Right atrium auricular region (tissue), 2 donors: ENCODE measurements around the gene LCN10. TPM values are rescaled to one million over a fixed set of nuclear protein-coding genes. Genes with fewer than 3 reads are reported as not detected.

Experiments used
- DNase-seq: peaks from one replicate; pipeline ENCODE4 v3.0.0-alpha.2; 2019; ENCODE audit warnings: low spot score
- H3K27ac ChIP-seq, 2 donors: fragments of 200-600 bp; sonication (generic); 1 replicate in 1 of 2; 2 replicates in 1 of 2; pipeline ENCODE4 v1.5.1; 2016 to 2019
- H3K27me3 ChIP-seq, 2 donors: fragments of 200-600 bp; sonication (generic); one replicate each; pipeline versions ENCODE4 v1.5.1 to v1.6.0; 2017 to 2019
- H3K36me3 ChIP-seq: fragments of 200-600 bp; sonication (generic); one replicate; pipeline ENCODE4 v1.5.1; 2016
- H3K4me1 ChIP-seq, 2 donors: fragments of 200-600 bp; sonication (generic); one replicate each; pipeline versions ENCODE4 v1.5.1 to v1.6.0; 2017 to 2019
- H3K4me3 ChIP-seq, 2 donors: fragments of 200-600 bp; sonication (generic); 1 replicate in 1 of 2; 2 replicates in 1 of 2; pipeline ENCODE4 v1.5.1; 2017 to 2019; ENCODE audit warnings: mild to moderate bottlenecking in 1 of 2, moderate library complexity in 1 of 2
- H3K9me3 ChIP-seq, 2 donors: fragments of 200-600 bp; sonication (generic); one replicate each; pipeline ENCODE4 v1.5.1; 2019
- microRNA-seq, 2 donors: library from miRNA; unstranded; fragments of <30 nt; microRNA quantifications; one replicate each; pipeline ENCODE4, GENCODE V29; 2016 to 2017; ENCODE audit warnings: borderline number of aligned reads in 2 of 2, borderline replicate concordance in 1 of 2
- total RNA-seq, 2 donors: library from RNA; depleted of rRNA; stranded (reverse); fragments of >200 nt; gene quantifications; one replicate each; pipeline ENCODE4 v1.1.0, GENCODE V29; 2016
- TF ChIP-seq, protein P1 (sequence below), 2 donors: fragments of 200-600 bp; sonication (generic); IDR thresholded peaks; one replicate each; pipeline ENCODE4 v1.5.1; 2019; ENCODE audit warnings: antibody characterized with exemption in 2 of 2

The LCN10 gene
- total RNA-seq, 2 donors from 2014 or later, result 4.5 to 8.8 TPM

DNA sequence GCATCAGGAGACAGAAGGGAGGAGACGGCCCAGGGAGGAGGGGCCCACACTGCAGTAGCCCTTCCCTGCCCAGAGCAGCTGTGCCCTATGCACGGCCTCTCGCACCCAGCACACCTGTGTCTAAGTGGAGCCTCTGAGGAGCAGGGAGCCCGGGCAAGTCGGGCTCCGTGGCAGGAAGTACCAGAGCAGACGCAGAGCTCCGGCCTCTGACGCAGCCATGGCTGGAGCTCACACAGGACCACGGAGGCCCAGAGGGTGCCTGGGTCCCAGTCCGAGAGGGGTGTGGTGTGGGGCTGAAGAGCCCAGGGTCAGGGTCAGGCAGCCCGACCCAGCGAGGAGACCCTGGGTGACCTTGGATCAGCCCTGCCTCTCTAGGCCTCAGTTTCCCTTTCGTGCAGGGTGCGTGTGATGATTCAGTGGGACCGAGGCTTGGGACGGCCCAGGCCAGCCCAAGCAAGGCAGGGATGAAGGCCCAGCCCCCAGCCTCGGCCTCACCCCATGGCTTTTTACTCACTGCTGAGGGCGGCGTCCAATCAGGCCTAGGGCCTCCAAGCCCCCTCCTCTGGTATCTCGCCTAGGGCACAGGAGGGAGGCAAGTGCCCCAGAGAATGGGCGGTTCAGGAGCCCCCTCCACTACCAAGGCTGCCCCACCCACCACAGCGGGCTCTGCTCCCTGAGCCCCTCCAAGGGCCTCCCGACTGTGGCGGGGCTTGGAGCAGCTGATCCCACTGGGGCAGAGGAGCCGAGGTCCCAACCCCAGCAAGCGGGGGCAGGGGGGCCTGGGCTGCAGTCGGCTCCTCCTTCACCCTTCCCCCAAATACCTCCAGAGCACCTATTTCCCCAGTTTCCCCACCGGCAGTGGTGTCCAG lies 51.2 kb downstream of the LCN10 start:
- Histone ChIP-seq H3K4me3 (no peak overlapping the region), H3K27me3 (no peaks in the 10 kb centered on the region), H3K36me3 (no peaks in the 10 kb centered on the region), H3K4me1 (peaks cover 0 to 63% of the 10 kb centered on the region in 2 donors), H3K27ac (peak overlapping the region; percentile 84 to 95), H3K9me3 (no peaks in the 10 kb centered on the region)
- DNase-seq, result no peak
- TF ChIP-seq, protein P1, sequence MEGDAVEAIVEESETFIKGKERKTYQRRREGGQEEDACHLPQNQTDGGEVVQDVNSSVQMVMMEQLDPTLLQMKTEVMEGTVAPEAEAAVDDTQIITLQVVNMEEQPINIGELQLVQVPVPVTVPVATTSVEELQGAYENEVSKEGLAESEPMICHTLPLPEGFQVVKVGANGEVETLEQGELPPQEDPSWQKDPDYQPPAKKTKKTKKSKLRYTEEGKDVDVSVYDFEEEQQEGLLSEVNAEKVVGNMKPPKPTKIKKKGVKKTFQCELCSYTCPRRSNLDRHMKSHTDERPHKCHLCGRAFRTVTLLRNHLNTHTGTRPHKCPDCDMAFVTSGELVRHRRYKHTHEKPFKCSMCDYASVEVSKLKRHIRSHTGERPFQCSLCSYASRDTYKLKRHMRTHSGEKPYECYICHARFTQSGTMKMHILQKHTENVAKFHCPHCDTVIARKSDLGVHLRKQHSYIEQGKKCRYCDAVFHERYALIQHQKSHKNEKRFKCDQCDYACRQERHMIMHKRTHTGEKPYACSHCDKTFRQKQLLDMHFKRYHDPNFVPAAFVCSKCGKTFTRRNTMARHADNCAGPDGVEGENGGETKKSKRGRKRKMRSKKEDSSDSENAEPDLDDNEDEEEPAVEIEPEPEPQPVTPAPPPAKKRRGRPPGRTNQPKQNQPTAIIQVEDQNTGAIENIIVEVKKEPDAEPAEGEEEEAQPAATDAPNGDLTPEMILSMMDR (IDR thresholded peaks at IDR 0.05), result no peak

DNA sequence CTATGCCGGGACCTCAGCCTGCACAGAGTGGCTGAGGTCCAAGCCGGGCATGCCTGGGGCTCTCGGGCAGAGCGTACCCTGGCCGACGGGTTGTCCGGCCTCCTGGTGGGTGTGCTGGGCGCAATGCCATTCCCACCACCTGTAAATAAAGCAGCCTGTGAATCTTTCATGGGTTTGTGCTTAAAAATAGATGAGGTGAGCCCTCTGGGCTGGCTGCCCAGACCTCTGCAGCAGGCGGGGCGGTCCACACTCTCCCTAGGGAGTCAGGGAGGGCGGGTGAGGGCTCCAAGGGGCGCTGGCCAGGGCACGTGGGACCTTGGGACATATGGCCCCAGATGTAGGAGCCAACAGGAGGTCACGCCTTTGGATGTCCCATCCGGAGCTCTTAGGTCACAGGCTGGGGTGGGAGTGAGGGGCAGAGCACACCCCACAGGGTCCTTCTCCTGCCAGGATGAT lies 51.9 kb downstream of the LCN10 start:
- Histone ChIP-seq H3K36me3 (no peaks in the 10 kb centered on the region), H3K4me1 (peaks cover 0 to 70% of the 10 kb centered on the region in 2 donors), H3K4me3 (no peak overlapping the region), H3K9me3 (no peaks in the 10 kb centered on the region), H3K27me3 (no peaks in the 10 kb centered on the region), H3K27ac (peak overlapping the region; percentile 84 to 95)
- TF ChIP-seq, protein P1 (IDR thresholded peaks at IDR 0.05), result no peak
- DNase-seq, result no peak

DNA sequence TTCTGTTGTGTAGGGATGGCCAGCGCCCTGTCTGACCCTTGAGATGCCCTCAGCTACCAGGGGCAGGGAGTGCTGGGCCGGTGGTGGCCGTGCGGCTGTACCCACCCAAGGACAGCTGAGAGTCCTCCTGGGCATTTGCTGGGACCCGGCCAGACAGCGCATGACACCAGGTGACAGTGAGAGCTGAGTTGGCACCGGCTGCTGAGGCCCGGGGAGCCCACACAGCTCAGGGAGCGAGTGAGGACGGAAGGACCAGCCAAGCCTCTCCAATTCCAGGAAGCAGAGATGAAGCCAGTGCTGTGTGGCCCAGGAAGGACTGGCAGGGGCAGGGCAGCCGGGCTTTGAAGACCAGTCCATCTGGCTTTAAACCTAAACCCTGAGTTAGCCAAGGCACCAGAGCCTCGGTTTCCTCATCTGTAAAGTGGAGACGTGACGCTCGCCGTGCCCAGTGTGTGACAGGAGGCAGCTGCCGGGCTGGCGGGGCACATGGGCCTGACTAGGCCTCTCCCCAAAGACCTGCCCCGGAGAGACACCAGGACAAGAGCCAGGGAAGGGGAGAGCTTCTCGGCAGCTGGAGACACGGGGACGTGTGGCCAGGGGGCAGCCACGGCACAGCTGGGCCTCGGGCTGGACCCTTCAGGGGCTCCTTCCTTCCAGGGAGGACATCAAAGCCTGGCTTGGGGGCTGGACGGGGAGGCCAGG lies 52.5 kb downstream of the LCN10 start:
- Histone ChIP-seq H3K27ac (peak overlapping the region; percentile 84 to 95), H3K27me3 (no peaks in the 10 kb centered on the region), H3K36me3 (no peaks in the 10 kb centered on the region), H3K9me3 (no peaks in the 10 kb centered on the region), H3K4me3 (no peak overlapping the region), H3K4me1 (peaks cover 0 to 74% of the 10 kb centered on the region in 2 donors)
- TF ChIP-seq, protein P1 (IDR thresholded peaks at IDR 0.05), result no peak
- peak; percentile 80 for DNase-seq

DNA sequence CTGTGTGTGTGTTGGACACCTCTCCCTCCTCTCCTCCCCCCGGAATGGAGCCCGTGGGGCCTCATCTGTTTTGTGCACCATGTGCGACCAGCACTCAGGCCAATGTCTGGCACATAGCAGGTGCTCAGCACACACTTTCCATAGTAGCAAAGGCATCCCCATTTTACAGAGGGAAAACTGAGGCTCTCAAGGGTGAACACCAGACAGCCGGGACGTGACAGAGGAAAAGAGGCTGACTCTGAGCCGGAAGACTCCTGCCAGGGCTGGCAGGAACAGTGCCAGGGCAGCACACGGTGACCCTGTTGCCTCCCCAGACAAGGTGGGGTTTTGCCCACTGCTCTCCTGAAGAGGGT lies 53.7 kb downstream of the LCN10 start:
- Histone ChIP-seq H3K27me3 (no peaks in the 10 kb centered on the region), H3K4me1 (peaks cover 0 to 76% of the 10 kb centered on the region in 2 donors), H3K27ac (peak overlapping the region; percentile 84 to 95), H3K9me3 (no peaks in the 10 kb centered on the region), H3K4me3 (no peak overlapping the region), H3K36me3 (no peaks in the 10 kb centered on the region)
- DNase-seq, result no peak
- TF ChIP-seq, protein P1 (IDR thresholded peaks at IDR 0.05), result no peak

DNA sequence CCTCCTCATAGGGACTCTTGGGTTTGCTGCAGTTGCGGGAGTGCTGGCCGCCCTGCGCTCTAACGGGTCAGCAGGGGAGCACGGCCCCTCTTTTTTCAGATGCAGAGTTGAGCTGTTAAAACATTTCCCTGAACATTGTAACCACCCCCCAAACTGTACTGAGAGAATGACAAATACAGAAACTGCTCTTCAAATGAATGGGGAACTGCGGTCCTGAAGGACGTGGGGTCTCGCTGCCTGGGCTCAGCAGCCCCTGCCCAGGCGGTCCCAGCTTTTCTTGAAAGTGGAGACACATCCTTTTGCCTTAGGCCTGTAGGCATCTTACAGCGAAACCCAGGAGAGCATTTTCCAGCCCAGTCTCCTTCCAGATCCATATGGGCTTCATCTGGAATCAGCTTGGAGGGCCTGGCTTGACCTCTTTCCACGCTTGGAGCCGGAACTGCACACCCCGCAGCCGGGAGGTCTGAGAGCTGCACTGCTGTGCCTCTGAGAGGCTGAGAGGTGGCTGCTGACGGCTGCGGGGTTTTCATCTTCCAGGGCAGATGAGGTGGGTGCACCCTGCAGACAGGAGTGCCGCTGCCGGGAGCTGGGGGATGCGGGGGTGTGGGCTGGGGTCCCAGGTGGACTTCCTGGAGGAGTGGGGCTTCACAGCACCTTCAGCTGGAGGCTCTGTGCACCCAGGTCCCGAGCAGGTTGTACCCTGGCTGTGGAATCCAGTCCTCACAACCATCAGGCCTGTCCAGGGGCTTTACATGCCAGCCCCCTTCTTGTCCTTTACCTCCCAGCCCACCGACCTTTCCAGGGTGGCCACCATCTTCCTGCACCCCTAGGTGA lies 54.2 kb downstream of the LCN10 start:
- TF ChIP-seq, protein P1 (IDR thresholded peaks at IDR 0.05), result no peak
- Histone ChIP-seq H3K27ac (peak overlapping the region; percentile 84 to 95), H3K4me3 (no peak overlapping the region), H3K36me3 (no peaks in the 10 kb centered on the region), H3K27me3 (no peaks in the 10 kb centered on the region), H3K4me1 (peaks cover 0 to 77% of the 10 kb centered on the region in 2 donors), H3K9me3 (no peaks in the 10 kb centered on the region)
- no peak for DNase-seq

Small RNAs within 50 kb of the gene (microRNA-seq; reads per million reads assigned to microRNA genes)
- 0 reads per million in 2 donors for gene MIR6722

Other genes with a start within 250 kb of the LCN10 start
- gene NOTCH1, start 196.9 kb downstream of the LCN10 start, total RNA-seq, result 10 to 100 TPM; 14.2 to 39.7 TPM
- 100 to 1,000 TPM; 114 to 120 TPM for gene EGFL7, start 80.0 kb downstream of the LCN10 start, total RNA-seq
- gene AGPAT2, start 55.5 kb downstream of the LCN10 start, total RNA-seq, result 10 to 100 TPM; 71.9 to 81.9 TPM
- gene DIPK1B, start 30.4 kb downstream of the LCN10 start, total RNA-seq, result 10 to 100 TPM; 45.1 to 45.7 TPM
- gene LCN6, start 5.6 kb upstream of the LCN10 start, total RNA-seq, result 1 to 10 TPM; 6.4 to 9.3 TPM
- gene LCN8, start 15.3 kb upstream of the LCN10 start, total RNA-seq, result not detected
- 1 to 10 TPM in 1 of 2 donors, under 1 TPM in 1; 0.63 to 1.4 TPM for gene LCN15, start 21.6 kb upstream of the LCN10 start, total RNA-seq
- gene TMEM141, start 48.4 kb upstream of the LCN10 start, total RNA-seq, result 100 to 1,000 TPM; 123 to 148 TPM
- gene CCDC183, start 53.4 kb upstream of the LCN10 start, total RNA-seq, result 1 to 10 TPM; 2.3 to 2.5 TPM
- 10 to 100 TPM; 48.4 to 61.7 TPM for gene RABL6, start 65.0 kb upstream of the LCN10 start, total RNA-seq
- gene AJM1, start 99.5 kb upstream of the LCN10 start, total RNA-seq, result 1 to 10 TPM; 2.7 to 3.0 TPM
- 100 to 1,000 TPM; 140 to 154 TPM for gene PHPT1, start 106.5 kb upstream of the LCN10 start, total RNA-seq
- gene MAMDC4, start 109.4 kb upstream of the LCN10 start, total RNA-seq, result 1 to 10 TPM; 1.7 to 2.0 TPM
- 100 to 1,000 TPM; 329 to 428 TPM for gene EDF1, start 123.4 kb upstream of the LCN10 start, total RNA-seq
- gene TRAF2, start 143.6 kb upstream of the LCN10 start, total RNA-seq, result 1 to 10 TPM; 1.9 to 4.1 TPM
- 100 to 1,000 TPM; 203 to 233 TPM for gene FBXW5, start 201.8 kb upstream of the LCN10 start, total RNA-seq
- gene C8G, start 202.3 kb upstream of the LCN10 start, total RNA-seq, result not detected
- 10 to 100 TPM; 10.8 to 11.3 TPM for gene LCN12, start 209.3 kb upstream of the LCN10 start, total RNA-seq
- 1,000 to 10,000 TPM; 1,799 to 2,426 TPM for gene PTGDS, start 234.6 kb upstream of the LCN10 start, total RNA-seq
- 1 to 10 TPM in 1 of 2 donors, under 1 TPM in 1; 0.24 to 1.1 TPM for gene LCNL1, start 240.1 kb upstream of the LCN10 start, total RNA-seq
- 10 to 100 TPM; 27.4 to 37.5 TPM for gene PAXX, start 249.5 kb upstream of the LCN10 start, total RNA-seq